HG02884 (cell line): ENCODE results near the gene CES3.

Experiments used
- ATAC-seq: cut with Tn5 transposase; IDR thresholded peaks from one replicate; pipeline ENCODE4 v1.9.1; 2021; ENCODE audit warnings: mild to moderate bottlenecking, moderate library complexity; ENCODE audit not compliant: unreplicated experiment

The CES3 gene, protein sequence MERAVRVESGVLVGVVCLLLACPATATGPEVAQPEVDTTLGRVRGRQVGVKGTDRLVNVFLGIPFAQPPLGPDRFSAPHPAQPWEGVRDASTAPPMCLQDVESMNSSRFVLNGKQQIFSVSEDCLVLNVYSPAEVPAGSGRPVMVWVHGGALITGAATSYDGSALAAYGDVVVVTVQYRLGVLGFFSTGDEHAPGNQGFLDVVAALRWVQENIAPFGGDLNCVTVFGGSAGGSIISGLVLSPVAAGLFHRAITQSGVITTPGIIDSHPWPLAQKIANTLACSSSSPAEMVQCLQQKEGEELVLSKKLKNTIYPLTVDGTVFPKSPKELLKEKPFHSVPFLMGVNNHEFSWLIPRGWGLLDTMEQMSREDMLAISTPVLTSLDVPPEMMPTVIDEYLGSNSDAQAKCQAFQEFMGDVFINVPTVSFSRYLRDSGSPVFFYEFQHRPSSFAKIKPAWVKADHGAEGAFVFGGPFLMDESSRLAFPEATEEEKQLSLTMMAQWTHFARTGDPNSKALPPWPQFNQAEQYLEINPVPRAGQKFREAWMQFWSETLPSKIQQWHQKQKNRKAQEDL

GRCh38 chr16:66961065-66961744, at the start of gene CES3:
CES3 (plus strand) TSS chr16:66961266; CDS start chr16:66961308, 42 bp downstream.
- peak; percentile 74 for ATAC-seq

DNA sequence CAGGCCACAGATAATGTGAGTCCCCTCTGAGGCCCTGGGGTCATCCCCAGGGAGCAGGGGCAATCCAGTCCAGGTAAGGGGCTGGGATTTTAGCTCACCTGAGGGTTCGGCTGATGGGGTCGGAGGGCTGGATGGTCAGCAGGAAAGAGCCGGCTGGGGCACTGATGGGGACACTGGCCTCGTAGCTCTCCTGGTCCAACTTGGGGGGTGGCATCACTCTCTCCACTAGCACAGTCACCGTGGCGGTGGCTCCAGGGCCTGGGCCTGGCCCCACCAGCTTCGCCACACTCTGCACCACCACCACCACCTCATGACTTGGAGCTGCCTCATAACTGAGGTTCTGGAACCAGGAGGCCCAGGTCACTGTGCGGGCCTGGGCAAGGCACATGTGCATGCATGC, 49.3 kb upstream of the CES3 start:
- ATAC-seq: no peak

DNA sequence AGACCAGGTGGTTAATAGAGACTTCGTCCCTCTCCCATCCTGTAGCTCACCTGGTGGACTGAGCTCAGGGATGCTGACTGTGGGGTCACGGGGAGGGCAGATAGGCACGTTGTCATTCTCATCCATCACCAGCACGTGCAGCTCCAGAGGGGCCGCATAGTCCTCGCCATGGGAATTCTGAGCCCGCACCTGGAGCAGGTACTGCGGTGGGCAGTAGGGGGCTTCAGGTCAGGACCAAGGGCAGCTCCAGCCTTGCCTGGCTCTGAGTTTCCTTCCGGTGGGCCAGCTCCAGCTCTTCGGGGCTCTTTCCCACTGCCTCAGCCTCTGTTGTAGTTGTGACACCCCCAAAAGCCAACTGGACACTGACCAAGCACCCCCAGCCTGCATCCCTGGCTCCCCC, 48.0 kb upstream of the CES3 start:
- no peak for ATAC-seq

- no peak for ATAC-seq
Observed at GRCh38 chr16:66913711-66914110, 47.4 kb upstream of the CES3 start.

DNA sequence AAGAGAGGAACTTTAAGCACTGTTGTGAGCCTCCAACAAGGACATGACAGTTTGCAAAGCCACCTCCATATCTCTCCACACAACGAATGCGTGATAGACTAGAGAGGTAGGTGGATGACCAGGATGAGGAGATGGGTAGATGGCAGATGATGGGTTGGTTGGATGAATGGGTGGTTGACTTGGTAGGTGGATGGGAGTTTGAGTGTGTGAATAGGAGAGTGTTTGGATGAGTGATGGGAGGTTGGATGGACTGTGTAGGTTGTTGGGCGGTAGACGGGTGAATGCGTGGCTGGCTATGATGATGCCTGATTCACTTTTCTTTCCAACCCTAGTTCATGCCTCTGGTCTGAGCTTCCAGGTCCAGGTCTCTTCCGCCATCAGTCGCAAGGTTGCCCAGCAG, 46.5 kb upstream of the CES3 start:
- ATAC-seq: no peak

DNA sequence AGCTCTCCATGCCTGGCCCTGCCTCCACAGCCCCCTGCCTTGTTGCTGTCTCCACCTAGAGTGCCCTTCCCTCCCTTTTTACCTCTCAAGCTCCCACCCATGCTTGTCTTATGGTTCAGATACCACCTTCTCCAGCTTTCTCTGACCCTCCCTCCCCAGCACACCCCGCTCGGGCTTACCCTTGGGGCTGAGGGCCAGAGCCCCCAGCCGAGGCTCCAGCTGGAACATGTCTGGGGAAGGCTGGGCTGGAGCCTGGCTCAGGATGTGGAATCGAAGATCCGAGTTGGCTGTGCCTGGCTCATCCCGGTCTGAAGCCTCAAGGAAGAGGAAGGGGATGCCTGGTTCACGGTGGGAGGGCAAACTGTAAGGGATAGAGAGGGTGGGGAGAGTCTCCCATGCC, 46.0 kb upstream of the CES3 start:
- no peak for ATAC-seq

DNA sequence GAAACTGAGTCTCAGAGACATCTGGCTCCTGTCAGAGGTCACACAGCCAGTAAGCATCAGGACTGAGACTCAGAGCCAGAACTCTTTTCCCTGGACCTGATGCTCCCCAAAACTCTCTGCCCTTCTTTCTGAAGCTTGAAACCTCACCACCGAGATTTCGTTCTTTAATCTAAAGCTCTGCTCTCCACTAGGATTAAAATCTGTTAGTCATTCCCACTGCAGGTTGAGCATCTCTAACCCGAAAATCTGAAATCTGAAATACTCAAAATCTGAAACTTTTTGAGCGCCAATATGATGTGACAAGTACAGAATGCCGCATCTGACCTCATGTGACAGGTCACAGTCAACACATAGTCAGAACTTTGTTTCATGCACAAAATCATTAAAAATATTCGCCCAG, 44.5 kb upstream of the CES3 start:
- ATAC-seq: no peak

GRCh38 chr16:66917741-66918140, 43.3 kb upstream of the CES3 start:
- no peak for ATAC-seq

- no peak for ATAC-seq
Observed at GRCh38 chr16:66918355-66918754, 42.7 kb upstream of the CES3 start.

GRCh38 chr16:66918803-66919568, 42.1 kb upstream of the CES3 start, which contains the start of gene CDH16:
CDH16 (minus strand) TSS chr16:66918885; CDS start chr16:66918065, 820 bp downstream.
- ATAC-seq: no peak

- no peak for ATAC-seq
Observed at GRCh38 chr16:66919569-66920298, 41.3 kb upstream of the CES3 start.

- no peak for ATAC-seq
Observed at GRCh38 chr16:66920299-66920590, 40.8 kb upstream of the CES3 start.

DNA sequence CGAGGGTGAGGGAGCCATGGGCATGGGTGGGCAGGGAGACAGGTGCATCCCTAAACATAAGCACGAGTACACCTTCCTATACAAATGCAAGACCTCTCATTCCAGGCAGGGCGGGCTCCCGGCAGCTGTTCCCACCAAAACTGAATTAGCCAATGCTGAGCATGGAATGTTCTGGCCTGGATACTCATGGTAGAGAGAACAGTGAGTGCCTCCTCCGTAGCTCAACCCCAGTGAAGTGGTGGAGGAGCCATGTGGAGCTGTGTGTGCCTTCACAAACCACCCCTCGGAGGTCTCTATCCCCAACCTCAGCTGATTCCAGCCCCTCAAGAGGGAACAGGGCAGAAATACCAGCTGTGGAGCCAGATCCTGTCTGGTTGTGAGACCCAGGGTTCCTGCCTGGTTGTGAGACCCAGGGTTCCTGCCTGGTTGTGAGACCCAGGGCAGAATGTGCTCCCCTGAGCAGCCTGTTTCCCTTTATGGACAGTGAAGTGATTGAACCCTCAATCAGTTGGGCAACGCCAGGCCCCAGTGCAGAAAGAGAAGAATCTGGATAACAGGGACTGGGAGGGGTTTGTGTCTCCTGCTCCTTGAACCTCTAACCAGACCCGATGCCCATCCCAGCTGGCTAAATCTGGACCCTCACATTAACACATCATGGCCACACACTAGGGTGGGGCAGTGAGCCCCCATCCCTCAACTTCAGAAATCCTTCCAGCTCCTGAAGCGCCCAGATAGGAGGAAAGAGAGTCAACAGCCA, 40.0 kb upstream of the CES3 start:
- no peak for ATAC-seq

GRCh38 chr16:66921729-66922450, 39.2 kb upstream of the CES3 start:
- no peak for ATAC-seq

DNA sequence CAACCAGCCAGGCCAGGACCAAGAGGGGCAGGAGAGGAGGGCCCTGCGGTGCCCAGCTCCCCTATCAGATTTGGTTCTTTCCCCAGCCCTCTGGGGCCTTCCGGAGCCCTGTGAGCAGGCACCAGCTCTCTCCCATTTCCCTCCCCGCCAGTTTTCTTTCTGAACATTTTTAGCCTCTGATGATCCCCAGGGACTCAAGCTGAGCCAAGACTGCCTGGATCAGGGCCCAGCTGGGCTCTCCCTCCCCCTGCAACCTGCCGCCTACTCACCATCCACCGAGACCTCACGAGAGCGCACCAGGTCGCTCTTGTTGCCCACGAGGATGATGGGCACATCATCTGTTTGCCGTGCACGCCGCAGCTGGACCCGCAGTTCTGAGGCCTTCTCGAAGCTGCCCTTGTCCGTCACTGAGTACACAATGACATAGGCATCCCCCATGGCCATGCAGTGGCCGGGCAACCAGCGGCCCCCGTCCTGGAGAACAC, 37.8 kb upstream of the CES3 start:
- ATAC-seq: no peak

GRCh38 chr16:66923866-66924265, 37.2 kb upstream of the CES3 start:
- ATAC-seq: no peak

- no peak for ATAC-seq
Observed at GRCh38 chr16:66924527-66925321, 36.3 kb upstream of the CES3 start.

GRCh38 chr16:66925322-66925840, 35.7 kb upstream of the CES3 start, which contains the start of gene RRAD:
RRAD (minus strand) TSS chr16:66925535; CDS start chr16:66925179, 356 bp downstream.
- no peak for ATAC-seq
